CD4-positive, alpha-beta memory T cell (primary cell): Measurements from ENCODE around the gene DUSP22. TPM values are rescaled to one million over a fixed set of nuclear protein-coding genes. Genes with fewer than 3 reads are reported as not detected.
A peak's percentile ranks its signal among the peaks of the same experiment; 100 is the strongest.

Source experiments
- CTCF ChIA-PET: fragments of 350-600 bp; sonication (Branson Sonifier 250); formaldehyde crosslinking; loops from one replicate; lab custom pipeline; 2021; ENCODE audit warnings: inconsistent platforms; ENCODE audit not compliant: partially characterized antibody; lab: Charles Lee
- POLR2A ChIA-PET: fragments of 350-600 bp; sonication (Branson Sonifier 250); formaldehyde crosslinking; loops from one replicate; lab custom pipeline; 2021; ENCODE audit not compliant: partially characterized antibody; lab: Charles Lee
- DNase-seq, 5 donors: peaks; one replicate each; pipeline versions ENCODE4 v3.0.0 to v3.0.0-alpha.2; 2020 to 2022; ENCODE audit warnings: mixed read lengths in 1 of 5
- H3K27ac ChIP-seq: one replicate; pipeline ENCODE4 v1.7.0; 2013; ENCODE audit warnings: low read depth, low read length
- H3K27me3 ChIP-seq: 2 replicates; pipeline ENCODE4 v1.7.0; 2013; ENCODE audit warnings: mild to moderate bottlenecking, low read length, moderate library complexity; ENCODE audit not compliant: insufficient read depth
- H3K36me3 ChIP-seq: 2 replicates; pipeline ENCODE4 v1.7.0; 2013; ENCODE audit warnings: mild to moderate bottlenecking, low read length, moderate library complexity; ENCODE audit not compliant: insufficient read depth
- H3K4me1 ChIP-seq: 2 replicates; pipeline ENCODE4 v1.7.0; 2013; ENCODE audit warnings: mild to moderate bottlenecking, low read length, moderate library complexity; ENCODE audit not compliant: insufficient read depth
- H3K4me3 ChIP-seq, 2 donors: one replicate each; pipeline ENCODE4 v1.7.0; 2013; ENCODE audit warnings: low read length in 2 of 2, mild to moderate bottlenecking in 1 of 2
- H3K9me3 ChIP-seq, 2 donors: one replicate each; pipeline ENCODE4 v1.7.0; 2013; ENCODE audit warnings: low read length in 2 of 2, control low read depth in 1 of 2; ENCODE audit not compliant: control insufficient read depth in 1 of 2
- H3K27ac Mint-ChIP-seq, 7 donors: one replicate each; pipeline ENCODE4 v1.8.0; 2020 to 2021; ENCODE audit warnings: mixed read lengths in 7 of 7, mild to moderate bottlenecking in 6 of 7, inconsistent platforms in 3 of 7, moderate library complexity in 3 of 7
- H3K27me3 Mint-ChIP-seq, 2 donors: one replicate each; pipeline ENCODE4 v1.8.0; 2020 to 2021; ENCODE audit warnings: mixed read lengths in 2 of 2
- H3K36me3 Mint-ChIP-seq, 2 donors: one replicate each; pipeline ENCODE4 v1.8.0; 2020 to 2021; ENCODE audit warnings: mixed read lengths in 2 of 2, inconsistent platforms in 1 of 2, mild to moderate bottlenecking in 1 of 2
- H3K4me1 Mint-ChIP-seq, 4 donors: one replicate each; pipeline ENCODE4 v1.8.0; 2020 to 2021; ENCODE audit warnings: mixed read lengths in 4 of 4, mild to moderate bottlenecking in 1 of 4
- H3K4me3 Mint-ChIP-seq, 8 donors: one replicate each; pipeline ENCODE4 v1.8.0; 2020 to 2021; ENCODE audit warnings: mixed read lengths in 8 of 8, mild to moderate bottlenecking in 7 of 8, moderate library complexity in 6 of 8, inconsistent platforms in 3 of 8
- H3K9me3 Mint-ChIP-seq, 8 donors: one replicate each; pipeline ENCODE4 v1.8.0; 2020 to 2021; ENCODE audit warnings: mixed read lengths in 8 of 8, mild to moderate bottlenecking in 5 of 8, inconsistent platforms in 3 of 8, moderate library complexity in 1 of 8
- intact Hi-C: fragments of 100-400 bp; cut with micrococcal nuclease; formaldehyde crosslinking; loops from one replicate; pipeline ENCODE4 v1.15.1; 2023
- polyA plus RNA-seq, 2 donors: library from polyadenylated mRNA; unstranded; fragments of 300-500 nt; fragmentation: Illumina TruSeq; gene quantifications; one replicate each; pipeline ENCODE4 v1.2.3, GENCODE V29; 2021
- total RNA-seq, 2 experiments: library from RNA; stranded (reverse); gene quantifications; one replicate each; pipeline ENCODE4 v1.2.3, GENCODE V29; 2021

Gene DUSP22
- total and polyA plus RNA-seq, 4 experiments from 2014 or later: 32.8 to 49.4 (median 38.9) TPM

GRCh38 chr6:358432-358831, 66.1 kb downstream of the DUSP22 start:
- no peak overlapping the region for H3K27ac ChIP-seq
- H3K27me3 ChIP-seq: no peaks in the 10 kb centered on the region
- Mint-ChIP-seq H3K4me3 (no peak overlapping the region), H3K4me1 (peaks cover 0 to 5% (median 0%) of the 10 kb centered on the region in 4 donors), H3K36me3 (peaks cover 1 to 5% of the 10 kb centered on the region in 2 donors), H3K27me3 (no peaks in the 10 kb centered on the region), H3K9me3 (peaks cover 0 to 20% (median 11%) of the 10 kb centered on the region in 8 donors), H3K27ac (no peak overlapping the region)
- no peaks in the 10 kb centered on the region for H3K4me1 ChIP-seq
- intact Hi-C loops: no loop called here
- CTCF ChIA-PET: no interaction called here
- DNase-seq: no peak
- H3K36me3 ChIP-seq: no peaks in the 10 kb centered on the region
- H3K9me3 ChIP-seq: no peaks in the 10 kb centered on the region
- no peak overlapping the region for H3K4me3 ChIP-seq
- POLR2A ChIA-PET: no interaction called here

GRCh38 chr6:358847-359246, 66.6 kb downstream of the DUSP22 start:
- Mint-ChIP-seq H3K27ac (no peak overlapping the region), H3K27me3 (no peaks in the 10 kb centered on the region), H3K36me3 (peaks cover 1 to 5% of the 10 kb centered on the region in 2 donors), H3K4me3 (no peak overlapping the region), H3K9me3 (peaks cover 0 to 24% (median 15%) of the 10 kb centered on the region in 8 donors), H3K4me1 (peaks cover 0 to 5% (median 0%) of the 10 kb centered on the region in 4 donors)
- no peaks in the 10 kb centered on the region for H3K4me1 ChIP-seq
- H3K27ac ChIP-seq: no peak overlapping the region
- H3K27me3 ChIP-seq: no peaks in the 10 kb centered on the region
- H3K36me3 ChIP-seq: no peaks in the 10 kb centered on the region
- no peaks in the 10 kb centered on the region for H3K9me3 ChIP-seq
- ChIA-PET CTCF (interaction anchor here (0.7 kb wide), 1 partner anchor 170 kb away, joined by 3 read pairs; no protein-coding TSS in a partner anchor), POLR2A (no interaction called here)
- intact Hi-C loops: no loop called here
- H3K4me3 ChIP-seq: no peak overlapping the region
- no peak for DNase-seq

- DNase-seq: no peak
- Histone ChIP-seq H3K36me3 (no peaks in the 10 kb centered on the region), H3K9me3 (no peaks in the 10 kb centered on the region), H3K27me3 (no peaks in the 10 kb centered on the region), H3K27ac (no peak overlapping the region), H3K4me3 (no peak overlapping the region), H3K4me1 (no peaks in the 10 kb centered on the region)
- ChIA-PET POLR2A (no interaction called here), CTCF (interaction anchor here (0.7 kb wide), 1 partner anchor 171 kb away, joined by 3 read pairs; no protein-coding TSS in a partner anchor)
- no peaks in the 10 kb centered on the region for H3K27me3 Mint-ChIP-seq
- H3K4me1 Mint-ChIP-seq: peaks cover 0 to 5% (median 0%) of the 10 kb centered on the region in 4 donors
- peaks cover 1 to 5% of the 10 kb centered on the region in 2 donors for H3K36me3 Mint-ChIP-seq
- no peak overlapping the region for H3K27ac Mint-ChIP-seq
- H3K9me3 Mint-ChIP-seq: peaks cover 0 to 30% (median 21%) of the 10 kb centered on the region in 8 donors
- intact Hi-C loops: no loop called here
- H3K4me3 Mint-ChIP-seq: no peak overlapping the region
Observed at GRCh38 chr6:359261-360035, 67.2 kb downstream of the DUSP22 start.

GRCh38 chr6:360349-360748, 68.1 kb downstream of the DUSP22 start:
- POLR2A ChIA-PET: no interaction called here
- Mint-ChIP-seq H3K27ac (peak overlapping the region in 1 of 7 donors; percentile 32), H3K4me3 (no peak overlapping the region), H3K9me3 (peaks cover 0 to 32% (median 23%) of the 10 kb centered on the region in 8 donors), H3K27me3 (no peaks in the 10 kb centered on the region), H3K4me1 (peaks cover 0 to 5% (median 0%) of the 10 kb centered on the region in 4 donors), H3K36me3 (peaks cover 1 to 5% of the 10 kb centered on the region in 2 donors)
- Histone ChIP-seq H3K9me3 (no peaks in the 10 kb centered on the region), H3K4me1 (no peaks in the 10 kb centered on the region), H3K27ac (no peak overlapping the region), H3K4me3 (no peak overlapping the region), H3K36me3 (no peaks in the 10 kb centered on the region), H3K27me3 (no peaks in the 10 kb centered on the region)
- CTCF ChIA-PET: interaction anchor here (1.0 to 1.6 kb wide), 2 partner anchors 12 to 46 kb away, joined by 3 read pairs; no protein-coding TSS in a partner anchor
- intact Hi-C loops: no loop called here
- DNase-seq: no peak

GRCh38 chr6:360764-361373, 68.6 kb downstream of the DUSP22 start:
- Mint-ChIP-seq H3K4me1 (peaks cover 0 to 5% (median 0%) of the 10 kb centered on the region in 4 donors), H3K27ac (no peak overlapping the region), H3K36me3 (peaks cover 1 to 3% of the 10 kb centered on the region in 2 donors), H3K4me3 (no peak overlapping the region), H3K27me3 (no peaks in the 10 kb centered on the region), H3K9me3 (peaks cover 0 to 37% (median 25%) of the 10 kb centered on the region in 8 donors)
- Histone ChIP-seq H3K4me1 (no peaks in the 10 kb centered on the region), H3K9me3 (no peaks in the 10 kb centered on the region), H3K27ac (no peak overlapping the region), H3K27me3 (no peaks in the 10 kb centered on the region), H3K36me3 (no peaks in the 10 kb centered on the region), H3K4me3 (no peak overlapping the region)
- intact Hi-C loops: no loop called here
- DNase-seq: no peak
- CTCF ChIA-PET: interaction anchor here (0.9 to 1.6 kb wide), 4 partner anchors 9 to 173 kb away, joined by 3 to 4 read pairs (median 3); no protein-coding TSS in a partner anchor
- POLR2A ChIA-PET: no interaction called here

- peaks cover 0 to 1% of the 10 kb centered on the region in 2 donors for H3K36me3 Mint-ChIP-seq
- peaks cover 0 to 5% (median 0%) of the 10 kb centered on the region in 4 donors for H3K4me1 Mint-ChIP-seq
- no peak for DNase-seq
- Histone ChIP-seq H3K27ac (no peak overlapping the region), H3K4me1 (no peaks in the 10 kb centered on the region), H3K27me3 (no peaks in the 10 kb centered on the region), H3K36me3 (no peaks in the 10 kb centered on the region), H3K9me3 (no peaks in the 10 kb centered on the region), H3K4me3 (no peak overlapping the region)
- intact Hi-C loops: no loop called here
- ChIA-PET POLR2A (no interaction called here), CTCF (interaction anchor here (0.9 to 1.6 kb wide), 3 partner anchors 10 to 173 kb away, joined by 3 to 4 read pairs (median 3); no protein-coding TSS in a partner anchor)
- H3K27ac Mint-ChIP-seq: no peak overlapping the region
- peaks cover 0 to 37% (median 25%) of the 10 kb centered on the region in 8 donors for H3K9me3 Mint-ChIP-seq
- no peaks in the 10 kb centered on the region for H3K27me3 Mint-ChIP-seq
- H3K4me3 Mint-ChIP-seq: no peak overlapping the region
Observed at GRCh38 chr6:361411-362132, 69.3 kb downstream of the DUSP22 start.
